ENCODE results near the gene BEND7.

DNA sequence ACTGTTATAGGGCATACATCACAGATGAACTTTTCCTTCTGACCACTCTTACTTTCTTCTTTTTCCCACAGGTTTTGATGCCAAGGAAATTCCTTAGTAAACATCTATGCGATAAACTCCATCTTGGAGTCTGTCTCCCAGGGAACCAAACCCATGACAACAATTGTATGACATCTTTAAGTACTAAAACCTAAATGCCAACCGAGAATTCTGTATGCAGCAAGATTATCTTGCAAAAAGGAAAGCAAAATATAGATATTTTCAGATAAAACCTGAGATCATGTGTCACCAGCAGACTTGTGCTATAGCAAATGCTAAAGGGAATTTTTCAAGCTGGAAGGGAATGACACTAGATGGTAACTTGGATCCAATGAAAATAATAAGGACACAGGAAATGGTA is 22.0 kb upstream of the BEND7 start:
- TF ChIP-seq, protein P1, sequence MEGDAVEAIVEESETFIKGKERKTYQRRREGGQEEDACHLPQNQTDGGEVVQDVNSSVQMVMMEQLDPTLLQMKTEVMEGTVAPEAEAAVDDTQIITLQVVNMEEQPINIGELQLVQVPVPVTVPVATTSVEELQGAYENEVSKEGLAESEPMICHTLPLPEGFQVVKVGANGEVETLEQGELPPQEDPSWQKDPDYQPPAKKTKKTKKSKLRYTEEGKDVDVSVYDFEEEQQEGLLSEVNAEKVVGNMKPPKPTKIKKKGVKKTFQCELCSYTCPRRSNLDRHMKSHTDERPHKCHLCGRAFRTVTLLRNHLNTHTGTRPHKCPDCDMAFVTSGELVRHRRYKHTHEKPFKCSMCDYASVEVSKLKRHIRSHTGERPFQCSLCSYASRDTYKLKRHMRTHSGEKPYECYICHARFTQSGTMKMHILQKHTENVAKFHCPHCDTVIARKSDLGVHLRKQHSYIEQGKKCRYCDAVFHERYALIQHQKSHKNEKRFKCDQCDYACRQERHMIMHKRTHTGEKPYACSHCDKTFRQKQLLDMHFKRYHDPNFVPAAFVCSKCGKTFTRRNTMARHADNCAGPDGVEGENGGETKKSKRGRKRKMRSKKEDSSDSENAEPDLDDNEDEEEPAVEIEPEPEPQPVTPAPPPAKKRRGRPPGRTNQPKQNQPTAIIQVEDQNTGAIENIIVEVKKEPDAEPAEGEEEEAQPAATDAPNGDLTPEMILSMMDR (IDR thresholded peaks at IDR 0.05): no peak
- no peak for TF ChIP-seq POLR2A (IDR thresholded peaks at IDR 0.05)
